Lower leg skin (tissue), 4 donors: ENCODE results near the gene SH3RF1. TPM values are rescaled to one million over a fixed set of nuclear protein-coding genes. Genes with fewer than 3 reads are reported as not detected.
A peak's percentile ranks its signal among the peaks of the same experiment; 100 is the strongest.

Experiments
- DNase-seq, 2 donors: peaks; one replicate each; pipeline ENCODE4 v3.0.0-alpha.2; 2019; ENCODE audit warnings: low spot score in 2 of 2
- H3K4me3 ChIP-seq: fragments of 200-600 bp; sonication (generic); 2 replicates; pipeline ENCODE4 v1.5.1; 2017; ENCODE audit warnings: mild to moderate bottlenecking, low read depth; ENCODE audit not compliant: poor library complexity, severe bottlenecking
- CTCF ChIP-seq, 3 donors: fragments of 450-650 bp; IDR thresholded peaks; one replicate each; pipeline ENCODE4 v1.5.1; 2016; ENCODE audit warnings: antibody characterized with exemption in 3 of 3, mild to moderate bottlenecking in 3 of 3, moderate library complexity in 2 of 3
- POLR2A ChIP-seq, 2 donors: fragments of 450-650 bp; IDR thresholded peaks; one replicate each; pipeline ENCODE4 v1.6.1; 2016 to 2017; ENCODE audit warnings: antibody characterized with exemption in 2 of 2, mild to moderate bottlenecking in 1 of 2, moderate library complexity in 1 of 2
- whole genome bisulfite sequencing, 2 donors: methylation state at CpG; one replicate each; pipeline ENCODE4 v1.1.5; 2018; 5-methylcytosine and 5-hydroxymethylcytosine counted together
- intact Hi-C: fragments of 100-400 bp; cut with DNase I; formaldehyde crosslinking; loops from one replicate; pipeline ENCODE4 v1.15.0; 2023; ENCODE audit warnings: low total_unique reads
- total RNA-seq, 4 donors: library from RNA; depleted of rRNA; stranded (reverse); fragments of >200 nt; gene quantifications; one replicate each; pipeline ENCODE4 v1.1.0, GENCODE V29; 2016

The SH3RF1 gene
- total RNA-seq, 4 donors from 2014 or later = 8.5 to 14.2 (median 12.0) TPM

GRCh38 chr4:169060391-169061091, 210.2 kb downstream of the SH3RF1 start:
- intact Hi-C loops = no loop called here
- WGBS, 2 donors = 37 to 39% methylated on average over 9 of the region's 9 CpGs
- TF ChIP-seq POLR2A (IDR thresholded peaks at IDR 0.05) = no peak
- TF ChIP-seq CTCF (IDR thresholded peaks at IDR 0.05) = no peak

GRCh38 chr4:169059306-169060211, 211.2 kb downstream of the SH3RF1 start:
- intact Hi-C loops = no loop called here
- WGBS, 2 donors = 24 to 27% methylated on average over 22 of the region's 22 CpGs
- H3K4me3 ChIP-seq = no peak overlapping the region
- TF ChIP-seq CTCF (IDR thresholded peaks at IDR 0.05) = no peak
- TF ChIP-seq POLR2A (IDR thresholded peaks at IDR 0.05) = no peak
- DNase-seq = peak in 1 of 2 donors; percentile 33

More at GRCh38 chr4:169060391-169061091, 210.2 kb downstream of the SH3RF1 start:
- DNase-seq = no peak
- H3K4me3 ChIP-seq = no peak overlapping the region

GRCh38 chr4:169058312-169058711, 212.4 kb downstream of the SH3RF1 start:
- no peak overlapping the region for H3K4me3 ChIP-seq
- no peak for DNase-seq
- no peak for TF ChIP-seq POLR2A (IDR thresholded peaks at IDR 0.05)
- no peak for TF ChIP-seq CTCF (IDR thresholded peaks at IDR 0.05)
- intact Hi-C loops = no loop called here
- 84 to 92% methylated on average over 7 of the region's 7 CpGs for WGBS, 2 donors

- no peak for TF ChIP-seq POLR2A (IDR thresholded peaks at IDR 0.05)
- TF ChIP-seq CTCF (IDR thresholded peaks at IDR 0.05) = no peak
- intact Hi-C loops = no loop called here
- WGBS, 2 donors = 95 to 97% methylated on average over 6 of the region's 6 CpGs
- H3K4me3 ChIP-seq = no peak overlapping the region
- no peak for DNase-seq
These were observed 215.9 kb downstream of the SH3RF1 start for GRCh38 chr4:169054879-169055278.

GRCh38 chr4:169052594-169052945, 218.2 kb downstream of the SH3RF1 start:
- no peak for TF ChIP-seq POLR2A (IDR thresholded peaks at IDR 0.05)
- TF ChIP-seq CTCF (IDR thresholded peaks at IDR 0.05) = no peak
- intact Hi-C loops = no loop called here
- no peak overlapping the region for H3K4me3 ChIP-seq
- WGBS, 2 donors = 70 to 80% methylated on average over 6 of the region's 6 CpGs
- peak in 1 of 2 donors; percentile 36 for DNase-seq
